Measurements from ENCODE around the gene MRPL30. TPM values are rescaled to one million over a fixed set of nuclear protein-coding genes. Genes with fewer than 3 reads are reported as not detected.
"Not testable (repeated sequence)": the region's sequence is repeated elsewhere in the genome, so short reads cannot be mapped to it uniquely, and the experiment has no call there.

The MRPL30 gene
- total RNA-seq, 2 experiments from 2014 or later, result 23.3 to 24.4 TPM

DNA sequence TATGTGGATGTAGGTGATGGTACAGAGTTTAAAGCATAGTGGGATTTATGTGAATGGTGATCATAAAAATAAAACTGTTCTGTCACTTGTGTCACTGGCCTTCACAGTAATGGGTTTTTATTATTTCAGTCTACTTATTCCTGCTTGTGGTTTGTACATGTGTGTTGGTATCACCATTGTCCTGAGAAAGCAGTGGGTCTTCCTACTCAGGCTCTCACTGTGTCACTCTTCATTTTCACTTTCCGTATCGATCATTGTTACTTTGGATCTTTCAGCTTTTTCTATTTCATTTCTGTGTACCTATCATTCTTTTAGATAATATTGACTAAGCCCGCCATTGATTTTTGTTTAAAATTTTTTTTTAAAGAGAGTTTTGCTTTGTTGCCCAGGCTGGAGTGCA is 7.4 kb downstream of the MRPL30 start:
- no peak overlapping the region for H3K27ac Mint-ChIP-seq
- H3K27me3 Mint-ChIP-seq (ENCODE audit: low read depth), result no peaks in the 10 kb centered on the region
- H3K4me1 Mint-ChIP-seq (ENCODE audit: low read depth), result peaks cover 3% of the 10 kb centered on the region
- DNase-seq (no peak), ATAC-seq (no peak)
- ChIA-PET CTCF (interaction anchor here (0.9 kb wide), 1 partner anchor 9 kb away, joined by 3 read pairs; no protein-coding TSS in a partner anchor), POLR2A (no interaction called here)
- H3K36me3 Mint-ChIP-seq (ENCODE audit: low read depth), result peaks cover 42% of the 10 kb centered on the region
- H3K4me3 Mint-ChIP-seq, result no peak overlapping the region
- H3K9me3 Mint-ChIP-seq (ENCODE audit: insufficient read depth), result no peaks in the 10 kb centered on the region

DNA sequence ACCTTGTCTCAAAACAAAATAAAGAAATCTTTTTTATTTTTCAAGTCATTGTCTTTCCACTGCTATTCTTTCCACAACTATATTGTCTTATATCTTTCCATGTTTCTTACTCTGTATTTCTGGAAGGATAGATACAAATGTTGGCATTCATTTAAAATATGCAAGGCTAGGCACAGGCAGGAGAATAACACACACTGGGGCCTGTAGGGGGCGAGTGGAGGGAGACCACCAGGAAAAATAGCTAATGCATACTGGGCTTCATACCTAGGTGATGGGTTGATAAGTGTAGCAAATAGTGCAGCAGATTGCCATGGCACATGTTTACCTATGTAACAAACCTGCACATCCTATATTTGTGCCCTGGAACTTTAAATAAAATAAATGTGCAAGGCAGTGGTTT is 9.6 kb downstream of the MRPL30 start:
- no peak overlapping the region for H3K27ac Mint-ChIP-seq
- no peaks in the 10 kb centered on the region for H3K9me3 Mint-ChIP-seq (ENCODE audit: insufficient read depth)
- H3K4me3 Mint-ChIP-seq, result no peak overlapping the region
- peaks cover 48% of the 10 kb centered on the region for H3K36me3 Mint-ChIP-seq (ENCODE audit: low read depth)
- H3K4me1 Mint-ChIP-seq (ENCODE audit: low read depth), result no peaks in the 10 kb centered on the region
- CTCF ChIA-PET, result interaction anchor here (0.8 to 1.0 kb wide), 3 partner anchors 10 to 35 kb away, joined by 3 read pairs; partner anchors contain the start of gene MITD1
- ATAC-seq (peak; percentile 36), DNase-seq (no peak)
- POLR2A ChIA-PET, result no interaction called here
- H3K27me3 Mint-ChIP-seq (ENCODE audit: low read depth), result no peaks in the 10 kb centered on the region

DNA sequence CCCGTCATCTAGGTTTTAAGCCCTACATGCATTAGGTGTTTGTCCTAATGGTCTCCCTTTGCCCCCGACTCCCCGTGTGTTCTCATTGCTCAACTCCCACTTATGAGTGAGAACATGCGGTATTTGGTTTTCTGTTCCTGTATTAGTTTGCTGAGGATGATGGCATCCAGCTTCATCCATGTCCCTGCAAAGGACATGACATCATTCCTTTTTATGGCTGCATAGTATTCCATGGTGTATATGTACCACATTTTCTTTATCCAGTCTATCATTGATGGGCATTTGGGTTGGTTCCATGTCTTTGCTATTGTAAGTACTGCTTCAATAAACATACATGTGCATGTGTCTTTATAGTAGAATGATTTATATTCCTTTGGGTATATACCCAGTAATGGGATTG is 11.4 kb downstream of the MRPL30 start:
- ATAC-seq; H3K4me3 Mint-ChIP-seq; H3K27ac Mint-ChIP-seq; H3K9me3 Mint-ChIP-seq (ENCODE audit: insufficient read depth); CTCF ChIA-PET; H3K27me3 Mint-ChIP-seq (ENCODE audit: low read depth); DNase-seq; H3K4me1 Mint-ChIP-seq (ENCODE audit: low read depth): not testable (repeated sequence)
- peaks cover 52% of the 10 kb centered on the region for H3K36me3 Mint-ChIP-seq (ENCODE audit: low read depth)
- POLR2A ChIA-PET, result interaction anchor here (1.7 kb wide), 1 partner anchor 12 kb away, joined by 3 read pairs; no protein-coding TSS in a partner anchor

DNA sequence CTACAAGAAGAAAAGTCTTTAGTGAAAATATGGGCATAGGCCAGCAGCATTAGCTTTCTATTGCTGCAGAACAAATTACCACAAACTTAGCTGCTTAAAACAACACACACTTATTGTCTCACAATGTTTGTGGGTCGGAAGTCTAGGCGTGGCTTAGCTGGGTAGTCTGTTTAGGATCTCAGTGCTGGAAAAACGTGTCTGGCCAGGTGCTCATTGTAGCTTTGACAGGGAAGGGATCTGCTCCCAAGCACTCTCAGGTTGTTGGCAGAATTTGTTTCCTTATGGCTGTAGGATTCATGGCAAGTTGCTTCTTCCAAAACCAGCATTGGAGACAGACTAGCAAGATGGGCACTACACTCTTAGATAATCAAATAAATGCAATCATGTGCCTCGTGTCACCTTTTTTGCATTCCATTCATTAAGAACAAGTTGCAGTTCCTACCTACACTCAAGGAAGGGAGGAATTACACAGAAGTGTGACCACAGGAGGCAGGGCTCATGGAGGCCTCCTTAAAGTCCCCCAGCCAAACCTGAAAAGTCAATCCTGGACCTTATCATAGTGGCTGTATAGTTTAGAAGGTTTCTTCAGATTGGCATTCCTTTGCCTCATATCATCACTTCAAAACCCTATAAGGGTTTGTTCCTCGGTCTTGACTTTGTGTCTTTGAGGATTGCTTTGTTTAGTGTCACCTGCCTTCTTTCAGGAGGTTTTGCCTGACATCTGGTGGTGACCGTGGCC is 17.3 kb downstream of the MRPL30 start:
- no peak for DNase-seq
- POLR2A ChIA-PET, result no interaction called here
- Mint-ChIP-seq H3K4me3 (no peak overlapping the region), H3K4me1 (ENCODE audit: low read depth) (peaks cover 3% of the 10 kb centered on the region), H3K9me3 (ENCODE audit: insufficient read depth) (no peaks in the 10 kb centered on the region), H3K27me3 (ENCODE audit: low read depth) (no peaks in the 10 kb centered on the region), H3K27ac (no peak overlapping the region), H3K36me3 (ENCODE audit: low read depth) (peaks cover 20% of the 10 kb centered on the region)
- CTCF ChIA-PET, result interaction anchor here (1.4 to 1.9 kb wide), 2 partner anchors 10 to 40 kb away, joined by 3 to 4 read pairs; no protein-coding TSS in a partner anchor
- ATAC-seq, result no peak

DNA sequence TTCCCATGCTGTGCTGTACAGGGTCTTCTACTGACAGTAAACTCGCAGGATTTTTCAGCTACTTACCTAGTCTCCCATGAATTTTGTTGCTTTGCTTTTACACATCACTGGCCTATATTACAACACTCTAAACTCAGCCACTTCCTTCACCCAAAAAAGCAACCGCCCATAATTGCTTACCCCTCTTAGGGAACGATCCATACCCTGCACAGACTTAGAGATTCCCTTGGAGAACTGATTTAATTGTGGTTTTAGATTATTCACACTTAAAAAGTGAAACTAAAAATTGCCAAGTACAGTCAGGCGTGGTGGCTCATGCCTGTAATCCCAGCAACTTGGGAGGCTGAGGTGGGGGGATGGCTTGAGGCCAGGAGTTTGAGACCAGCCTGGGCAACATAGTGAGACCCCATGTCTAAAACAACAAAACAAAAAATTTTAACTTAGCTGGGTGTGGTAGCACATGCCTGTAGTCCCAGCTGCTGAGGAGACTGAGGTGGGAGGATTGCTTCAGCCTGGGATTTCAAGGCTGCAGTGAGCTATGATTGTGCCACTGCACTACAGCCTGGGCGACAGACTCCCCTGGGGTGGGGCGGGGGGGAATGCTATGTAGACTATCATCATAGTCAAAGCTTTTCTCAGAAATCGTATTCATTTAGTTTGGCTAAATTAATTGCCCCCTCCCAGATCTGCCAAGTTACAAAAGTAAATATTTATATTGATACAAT is 19.3 kb downstream of the MRPL30 start:
- Mint-ChIP-seq H3K36me3 (ENCODE audit: low read depth) (peaks cover 19% of the 10 kb centered on the region), H3K27ac (no peak overlapping the region), H3K4me1 (ENCODE audit: low read depth) (peaks cover 3% of the 10 kb centered on the region), H3K27me3 (ENCODE audit: low read depth) (no peaks in the 10 kb centered on the region), H3K4me3 (no peak overlapping the region), H3K9me3 (ENCODE audit: insufficient read depth) (peaks cover 2% of the 10 kb centered on the region)
- ChIA-PET POLR2A (no interaction called here), CTCF (interaction anchor here (0.8 kb wide), 2 partner anchors 10 to 14 kb away, joined by 3 read pairs; no protein-coding TSS in a partner anchor)
- DNase-seq, result no peak
- no peak for ATAC-seq

DNA sequence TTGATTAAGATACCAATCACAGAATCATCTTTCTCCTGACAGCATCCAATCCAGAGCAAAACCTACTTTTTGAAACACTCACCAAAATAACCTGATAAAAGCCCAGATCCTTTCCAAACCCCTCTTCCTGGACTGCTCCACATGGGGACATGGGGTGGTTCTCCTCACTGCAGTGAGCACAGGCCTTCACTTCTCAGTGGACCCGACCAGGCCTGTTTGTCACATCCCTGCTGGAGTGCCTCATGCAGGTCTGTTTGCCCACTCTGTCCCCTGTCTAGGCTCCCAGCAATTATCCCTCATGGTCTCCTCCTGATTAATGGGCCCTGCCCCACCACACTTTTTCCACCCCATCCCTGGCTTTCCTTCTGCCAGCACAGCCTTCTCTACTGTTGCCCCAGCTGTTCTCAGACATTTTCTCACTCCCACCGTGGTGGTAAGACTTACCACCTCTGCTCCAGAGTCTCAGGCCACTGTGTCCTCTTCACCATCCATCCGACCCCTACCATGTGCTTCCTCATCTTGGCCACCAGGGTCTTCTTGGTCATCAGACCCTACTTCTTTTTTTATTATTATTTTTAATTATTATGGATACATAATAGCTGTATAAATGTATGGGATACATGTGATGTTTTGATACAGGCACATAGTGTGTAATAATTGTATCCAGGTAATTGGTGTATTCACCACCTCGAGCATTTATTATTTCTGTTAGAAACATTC is 21.1 kb downstream of the MRPL30 start:
- Mint-ChIP-seq H3K9me3 (ENCODE audit: insufficient read depth) (peaks cover 14% of the 10 kb centered on the region), H3K4me1 (ENCODE audit: low read depth) (peaks cover 3% of the 10 kb centered on the region), H3K27ac (no peak overlapping the region), H3K36me3 (ENCODE audit: low read depth) (peaks cover 14% of the 10 kb centered on the region), H3K27me3 (ENCODE audit: low read depth) (no peaks in the 10 kb centered on the region), H3K4me3 (no peak overlapping the region)
- no peak for DNase-seq
- ATAC-seq, result no peak
- CTCF ChIA-PET, result interaction anchor here (1.5 kb wide), 1 partner anchor 11 kb away, joined by 3 read pairs; no protein-coding TSS in a partner anchor
- POLR2A ChIA-PET, result no interaction called here

DNA sequence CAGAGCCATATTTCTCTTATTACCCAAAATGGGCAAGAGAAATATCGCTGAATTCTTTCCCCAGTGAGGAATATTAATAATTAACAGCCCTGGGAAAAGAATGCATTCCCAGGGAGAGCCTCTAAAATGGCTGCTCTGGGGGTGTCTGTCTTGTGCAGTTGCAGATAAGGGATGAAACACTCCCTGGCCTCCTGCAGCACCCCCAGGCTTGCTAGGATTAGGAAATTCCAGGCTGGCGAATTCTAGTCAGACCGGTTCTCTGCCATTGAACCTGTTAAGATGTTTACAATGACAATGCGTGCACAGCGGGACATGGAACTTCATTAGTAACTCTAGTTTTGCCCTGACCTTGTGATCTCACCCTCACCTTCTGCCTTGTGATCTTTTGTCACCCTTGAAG is 24.5 kb downstream of the MRPL30 start:
- ATAC-seq (no peak), DNase-seq (no peak)
- no peaks in the 10 kb centered on the region for H3K27me3 Mint-ChIP-seq (ENCODE audit: low read depth)
- peaks cover 4% of the 10 kb centered on the region for H3K4me1 Mint-ChIP-seq (ENCODE audit: low read depth)
- no peak overlapping the region for H3K27ac Mint-ChIP-seq
- H3K4me3 Mint-ChIP-seq, result no peak overlapping the region
- H3K9me3 Mint-ChIP-seq (ENCODE audit: insufficient read depth), result peaks cover 19% of the 10 kb centered on the region
- CTCF ChIA-PET, result no interaction called here
- peaks cover 19% of the 10 kb centered on the region for H3K36me3 Mint-ChIP-seq (ENCODE audit: low read depth)
- POLR2A ChIA-PET, result no interaction called here

DNA sequence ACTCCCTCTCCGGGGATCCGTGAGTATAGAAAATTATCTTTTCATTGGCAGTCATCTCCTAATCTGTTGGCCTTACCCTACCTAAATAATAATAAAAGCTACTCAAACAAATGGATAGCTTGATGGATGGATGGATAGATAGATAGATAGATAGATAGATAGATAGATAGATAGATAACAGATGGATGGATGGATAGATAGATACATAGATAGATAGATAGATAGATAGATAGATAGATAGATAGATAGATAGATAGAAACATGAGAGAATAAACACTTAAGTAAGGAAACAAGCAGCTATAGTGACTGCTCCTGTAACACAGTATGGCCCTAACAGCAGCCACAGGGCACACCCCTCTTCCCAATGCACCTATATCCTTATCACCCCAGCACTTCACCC is 35.1 kb downstream of the MRPL30 start:
- DNase-seq, result no peak
- Mint-ChIP-seq H3K27ac (no peak overlapping the region), H3K4me3 (no peak overlapping the region), H3K27me3 (ENCODE audit: low read depth) (no peaks in the 10 kb centered on the region), H3K4me1 (ENCODE audit: low read depth) (peaks cover 6% of the 10 kb centered on the region), H3K9me3 (ENCODE audit: insufficient read depth) (no peaks in the 10 kb centered on the region), H3K36me3 (ENCODE audit: low read depth) (no peaks in the 10 kb centered on the region)
- POLR2A ChIA-PET, result no interaction called here
- CTCF ChIA-PET, result no interaction called here
- no peak for ATAC-seq

DNA sequence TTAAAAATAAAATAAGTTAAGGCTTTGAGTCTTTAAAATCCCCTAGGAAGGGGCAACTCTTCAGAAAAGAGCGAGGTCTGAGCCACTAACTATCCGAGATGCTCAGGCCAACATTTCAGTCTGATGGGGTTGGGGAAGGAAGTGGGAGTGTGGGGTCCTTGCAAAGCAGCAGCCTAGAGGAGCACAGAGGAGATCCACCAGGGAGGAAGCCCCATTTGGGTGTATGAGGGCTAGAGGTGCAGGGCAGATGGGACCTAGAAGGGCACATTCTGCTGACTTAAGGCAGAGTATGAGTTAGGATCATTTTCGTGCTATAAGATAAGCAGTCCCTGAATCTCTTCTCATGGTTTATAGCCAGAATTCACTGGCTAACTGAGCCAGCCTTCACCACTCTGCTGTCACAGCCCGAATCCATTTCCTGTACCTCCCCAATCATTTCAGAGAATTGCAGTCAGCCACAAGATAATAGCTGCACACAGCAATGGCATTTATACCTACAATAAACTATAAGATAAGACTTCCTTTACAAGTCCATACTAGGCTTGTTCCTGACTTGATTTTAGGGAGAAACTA is 37.0 kb downstream of the MRPL30 start:
- H3K4me1 Mint-ChIP-seq (ENCODE audit: low read depth), result peaks cover 6% of the 10 kb centered on the region
- ChIA-PET CTCF (no interaction called here), POLR2A (no interaction called here)
- ATAC-seq (peak; percentile 15), DNase-seq (no peak)
- no peak overlapping the region for H3K27ac Mint-ChIP-seq
- no peak overlapping the region for H3K4me3 Mint-ChIP-seq
- H3K36me3 Mint-ChIP-seq (ENCODE audit: low read depth), result no peaks in the 10 kb centered on the region
- H3K27me3 Mint-ChIP-seq (ENCODE audit: low read depth), result no peaks in the 10 kb centered on the region
- H3K9me3 Mint-ChIP-seq (ENCODE audit: insufficient read depth), result no peaks in the 10 kb centered on the region

DNA sequence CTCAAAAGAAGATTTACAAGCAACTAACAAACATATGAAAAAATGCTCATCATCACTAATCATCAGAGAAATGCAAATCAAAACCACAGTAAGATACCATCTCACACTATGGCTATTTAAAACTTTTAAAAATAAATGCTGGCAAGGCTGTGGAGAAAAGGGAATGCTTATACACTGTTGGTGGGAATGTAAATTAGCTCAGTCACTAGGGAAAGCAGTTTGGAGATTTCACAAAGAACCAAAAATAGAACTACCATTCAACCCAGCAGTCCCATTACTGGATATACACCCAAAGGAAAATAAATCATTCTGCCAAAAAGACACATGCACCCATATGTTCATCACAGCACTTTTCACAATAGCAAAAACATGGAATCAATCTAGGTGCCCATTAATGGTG is 52.2 kb downstream of the MRPL30 start:
- H3K36me3 Mint-ChIP-seq (ENCODE audit: low read depth); H3K27ac Mint-ChIP-seq: not testable (repeated sequence)

DNA sequence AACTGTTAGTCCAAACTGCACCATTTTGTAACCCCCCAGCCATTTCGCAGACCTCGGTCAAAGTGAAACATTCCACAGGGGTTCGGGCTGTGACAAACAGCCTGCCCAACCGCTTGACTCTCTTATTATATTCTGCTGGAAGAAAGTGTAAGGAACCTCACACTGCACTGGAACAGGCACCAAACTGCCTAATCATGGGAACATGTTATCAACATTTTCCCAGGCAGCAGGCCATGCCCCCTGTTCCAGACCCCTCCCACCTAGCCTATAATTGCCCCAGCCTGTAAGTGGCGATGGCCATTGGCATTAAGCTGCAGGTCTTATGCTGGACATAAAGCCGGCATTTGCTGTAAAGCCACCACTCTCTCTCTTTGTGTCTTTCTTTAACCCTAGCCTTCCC is 57.6 kb downstream of the MRPL30 start:
- DNase-seq (no peak), ATAC-seq (no peak)
- H3K9me3 Mint-ChIP-seq (ENCODE audit: insufficient read depth), result no peaks in the 10 kb centered on the region
- H3K4me1 Mint-ChIP-seq (ENCODE audit: low read depth), result no peaks in the 10 kb centered on the region
- CTCF ChIA-PET, result no interaction called here
- no peaks in the 10 kb centered on the region for H3K27me3 Mint-ChIP-seq (ENCODE audit: low read depth)
- no peak overlapping the region for H3K4me3 Mint-ChIP-seq
- H3K36me3 Mint-ChIP-seq (ENCODE audit: low read depth), result no peaks in the 10 kb centered on the region
- no peak overlapping the region for H3K27ac Mint-ChIP-seq
- POLR2A ChIA-PET, result no interaction called here

More for the DNA sequence above, 52.2 kb downstream of the MRPL30 start:
- H3K9me3 Mint-ChIP-seq (ENCODE audit: insufficient read depth); H3K4me1 Mint-ChIP-seq (ENCODE audit: low read depth); H3K4me3 Mint-ChIP-seq; DNase-seq; POLR2A ChIA-PET; H3K27me3 Mint-ChIP-seq (ENCODE audit: low read depth); ATAC-seq; CTCF ChIA-PET: not testable (repeated sequence)

DNA sequence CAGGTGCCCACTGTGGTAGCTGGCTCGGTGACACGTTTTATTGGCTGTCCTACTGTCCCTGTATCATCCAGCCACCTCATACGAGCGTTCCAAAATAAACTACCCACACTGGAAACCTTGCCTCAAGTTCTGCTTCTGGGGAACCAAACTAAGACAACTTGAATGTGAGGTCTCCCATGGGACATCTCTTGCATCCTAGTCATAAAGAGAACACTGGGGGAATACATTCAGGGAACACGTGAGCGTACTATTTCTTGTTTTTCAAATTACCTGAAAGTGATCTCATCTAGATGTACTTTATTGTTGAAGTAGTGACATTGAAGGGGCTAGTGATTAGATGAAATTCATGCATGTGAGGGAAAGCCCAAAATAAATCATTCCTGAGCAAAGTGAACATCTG is 59.4 kb downstream of the MRPL30 start:
- DNase-seq (no peak), ATAC-seq (no peak)
- Mint-ChIP-seq H3K27me3 (ENCODE audit: low read depth) (no peaks in the 10 kb centered on the region), H3K27ac (no peak overlapping the region), H3K4me3 (no peak overlapping the region), H3K4me1 (ENCODE audit: low read depth) (no peaks in the 10 kb centered on the region), H3K9me3 (ENCODE audit: insufficient read depth) (no peaks in the 10 kb centered on the region), H3K36me3 (ENCODE audit: low read depth) (no peaks in the 10 kb centered on the region)
- CTCF ChIA-PET, result no interaction called here
- POLR2A ChIA-PET, result no interaction called here

Data from activated CD8-positive, alpha-beta T cell treated with anti-CD3 and anti-CD28 coated beads, Interleukin-2, amount 10 ng/mL, durations not matched to agents 7 days and 5 days (primary cell).